ENCODE data around the gene DMRTC2. TPM values are rescaled to one million over a fixed set of nuclear protein-coding genes. Genes with fewer than 3 reads are reported as not detected.

DMRTC2 gene
- total and polyA plus RNA-seq, 5 donors from 2014 or later, result not detected

- Mint-ChIP-seq H3K4me3 (peak overlapping the region in 3 of 4 donors; percentile 62 to 83 (median 62)), H3K4me1 (peaks cover 4 to 75% (median 30%) of the 10 kb centered on the region in 4 donors), H3K27me3 (peaks cover 4% of the 10 kb centered on the region), H3K36me3 (peaks cover 15% of the 10 kb centered on the region), H3K9me3 (peaks cover 0 to 2% (median 0%) of the 10 kb centered on the region in 7 donors), H3K27ac (peak overlapping the region; percentile 88 to 99 (median 95))
- Histone ChIP-seq H3K4me1 (ENCODE audit: control insufficient read depth, insufficient read depth, low read length, poor library complexity, severe bottlenecking) (peaks cover 73% of the 10 kb centered on the region), H3K27ac (ENCODE audit: insufficient read depth, low read length, poor library complexity, severe bottlenecking) (peak overlapping the region; percentile 57), H3K4me3 (ENCODE audit: low read depth, low read length) (no peak overlapping the region), H3K27me3 (ENCODE audit: control insufficient read depth, insufficient read depth, low read length) (no peaks in the 10 kb centered on the region), H3K36me3 (ENCODE audit: control insufficient read depth, insufficient read depth, low read length) (no peaks in the 10 kb centered on the region), H3K9me3 (ENCODE audit: control insufficient read depth in 2 of 2, low read length in 2 of 2) (no peaks in the 10 kb centered on the region)
- ATAC-seq (ENCODE audit: low read depth in 2 of 2), result no peak
- no peak for DNase-seq
Observed at GRCh38 chr19:41880329-41880708, 35.5 kb downstream of the DMRTC2 start.

- Mint-ChIP-seq H3K27ac (peak within 1 kb of the TSS; percentile 99 to 100 (median 100)), H3K4me3 (peak within 1 kb of the TSS; percentile 99 to 100 (median 100)), H3K36me3 (peaks cover 34% of the 10 kb centered on the region), H3K4me1 (peaks cover 0 to 65% (median 26%) of the 10 kb centered on the region in 4 donors), H3K9me3 (peaks cover 0 to 2% (median 0%) of the 10 kb centered on the region in 7 donors), H3K27me3 (no peaks in the 10 kb centered on the region)
- peak; percentile 59 to 77 (median 66) for DNase-seq
- peaks cover 4% of the 10 kb centered on the region for H3K36me3 ChIP-seq (ENCODE audit: control insufficient read depth, insufficient read depth, low read length)
- peaks cover 71% of the 10 kb centered on the region for H3K4me1 ChIP-seq (ENCODE audit: control insufficient read depth, insufficient read depth, low read length, poor library complexity, severe bottlenecking)
- H3K27ac ChIP-seq (ENCODE audit: insufficient read depth, low read length, poor library complexity, severe bottlenecking), result peak within 1 kb of the TSS; percentile 90
- no peaks in the 10 kb centered on the region for H3K9me3 ChIP-seq (ENCODE audit: control insufficient read depth in 2 of 2, low read length in 2 of 2)
- no peaks in the 10 kb centered on the region for H3K27me3 ChIP-seq (ENCODE audit: control insufficient read depth, insufficient read depth, low read length)
- peak in 1 of 2 donors; percentile 2 for ATAC-seq (ENCODE audit: low read depth in 2 of 2)
- peak within 1 kb of the TSS; percentile 99 for H3K4me3 ChIP-seq (ENCODE audit: low read depth, low read length)
Observed at GRCh38 chr19:41882568-41883462, 38.0 kb downstream of the DMRTC2 start, which contains the start of gene ARHGEF1. Gene ARHGEF1 (plus strand): TSS chr19:41883184. CDS start chr19:41888083, 4,899 bp downstream.

GRCh38 chr19:41883463-41883820, 38.6 kb downstream of the DMRTC2 start:
- Histone ChIP-seq H3K4me3 (ENCODE audit: low read depth, low read length) (peak overlapping the region; percentile 99), H3K36me3 (ENCODE audit: control insufficient read depth, insufficient read depth, low read length) (peaks cover 4% of the 10 kb centered on the region), H3K27ac (ENCODE audit: insufficient read depth, low read length, poor library complexity, severe bottlenecking) (peak overlapping the region; percentile 90), H3K9me3 (ENCODE audit: control insufficient read depth in 2 of 2, low read length in 2 of 2) (no peaks in the 10 kb centered on the region), H3K4me1 (ENCODE audit: control insufficient read depth, insufficient read depth, low read length, poor library complexity, severe bottlenecking) (peaks cover 71% of the 10 kb centered on the region), H3K27me3 (ENCODE audit: control insufficient read depth, insufficient read depth, low read length) (no peaks in the 10 kb centered on the region)
- ATAC-seq (ENCODE audit: low read depth in 2 of 2) (no peak), DNase-seq (no peak)
- H3K36me3 Mint-ChIP-seq, result peaks cover 40% of the 10 kb centered on the region
- H3K27me3 Mint-ChIP-seq, result no peaks in the 10 kb centered on the region
- peaks cover 0 to 2% (median 0%) of the 10 kb centered on the region in 7 donors for H3K9me3 Mint-ChIP-seq
- H3K27ac Mint-ChIP-seq, result peak overlapping the region; percentile 97 to 100 (median 97)
- peak overlapping the region; percentile 99 to 100 (median 100) for H3K4me3 Mint-ChIP-seq
- peaks cover 0 to 63% (median 28%) of the 10 kb centered on the region in 4 donors for H3K4me1 Mint-ChIP-seq

- peak; percentile 74 to 78 for ATAC-seq (ENCODE audit: low read depth in 2 of 2)
Observed at GRCh38 chr19:41883821-41884733, 39.2 kb downstream of the DMRTC2 start.

GRCh38 chr19:41886761-41887710, 42.2 kb downstream of the DMRTC2 start:
- Mint-ChIP-seq H3K27me3 (no peaks in the 10 kb centered on the region), H3K36me3 (peaks cover 54% of the 10 kb centered on the region), H3K27ac (peak overlapping the region; percentile 97 to 100 (median 99)), H3K9me3 (peaks cover 0 to 2% (median 0%) of the 10 kb centered on the region in 7 donors), H3K4me1 (peaks cover 5 to 64% (median 42%) of the 10 kb centered on the region in 4 donors), H3K4me3 (peak overlapping the region; percentile 99 to 100 (median 100))
- Histone ChIP-seq H3K36me3 (ENCODE audit: control insufficient read depth, insufficient read depth, low read length) (peaks cover 31% of the 10 kb centered on the region), H3K9me3 (ENCODE audit: control insufficient read depth in 2 of 2, low read length in 2 of 2) (no peaks in the 10 kb centered on the region), H3K27ac (ENCODE audit: insufficient read depth, low read length, poor library complexity, severe bottlenecking) (peak overlapping the region; percentile 90), H3K4me1 (ENCODE audit: control insufficient read depth, insufficient read depth, low read length, poor library complexity, severe bottlenecking) (peaks cover 76% of the 10 kb centered on the region), H3K4me3 (ENCODE audit: low read depth, low read length) (peak overlapping the region; percentile 99), H3K27me3 (ENCODE audit: control insufficient read depth, insufficient read depth, low read length) (no peaks in the 10 kb centered on the region)
- ATAC-seq (ENCODE audit: low read depth in 2 of 2) (peak; percentile 37 to 47), DNase-seq (peak; percentile 59 to 93 (median 85))

More at GRCh38 chr19:41883821-41884733, 39.2 kb downstream of the DMRTC2 start:
- Histone ChIP-seq H3K9me3 (ENCODE audit: control insufficient read depth in 2 of 2, low read length in 2 of 2) (no peaks in the 10 kb centered on the region), H3K36me3 (ENCODE audit: control insufficient read depth, insufficient read depth, low read length) (peaks cover 10% of the 10 kb centered on the region), H3K4me3 (ENCODE audit: low read depth, low read length) (peak overlapping the region; percentile 99), H3K27ac (ENCODE audit: insufficient read depth, low read length, poor library complexity, severe bottlenecking) (peak overlapping the region; percentile 90), H3K4me1 (ENCODE audit: control insufficient read depth, insufficient read depth, low read length, poor library complexity, severe bottlenecking) (peaks cover 71% of the 10 kb centered on the region), H3K27me3 (ENCODE audit: control insufficient read depth, insufficient read depth, low read length) (no peaks in the 10 kb centered on the region)
- H3K27me3 Mint-ChIP-seq, result no peaks in the 10 kb centered on the region
- H3K4me1 Mint-ChIP-seq, result peaks cover 0 to 63% (median 31%) of the 10 kb centered on the region in 4 donors
- DNase-seq, result peak; percentile 79 to 95 (median 86)
- H3K36me3 Mint-ChIP-seq, result peaks cover 44% of the 10 kb centered on the region
- peak overlapping the region; percentile 99 to 100 (median 100) for H3K4me3 Mint-ChIP-seq
- H3K9me3 Mint-ChIP-seq, result peaks cover 0 to 2% (median 0%) of the 10 kb centered on the region in 7 donors
- H3K27ac Mint-ChIP-seq, result peak overlapping the region; percentile 97 to 100 (median 97)

GRCh38 chr19:41887711-41888382, 43.0 kb downstream of the DMRTC2 start:
- H3K27ac Mint-ChIP-seq, result peak overlapping the region; percentile 97 to 100 (median 99)
- Histone ChIP-seq H3K27me3 (ENCODE audit: control insufficient read depth, insufficient read depth, low read length) (no peaks in the 10 kb centered on the region), H3K4me3 (ENCODE audit: low read depth, low read length) (peak overlapping the region; percentile 99), H3K36me3 (ENCODE audit: control insufficient read depth, insufficient read depth, low read length) (peaks cover 39% of the 10 kb centered on the region), H3K9me3 (ENCODE audit: control insufficient read depth in 2 of 2, low read length in 2 of 2) (no peaks in the 10 kb centered on the region), H3K27ac (ENCODE audit: insufficient read depth, low read length, poor library complexity, severe bottlenecking) (peak overlapping the region; percentile 90), H3K4me1 (ENCODE audit: control insufficient read depth, insufficient read depth, low read length, poor library complexity, severe bottlenecking) (peaks cover 78% of the 10 kb centered on the region)
- no peaks in the 10 kb centered on the region for H3K9me3 Mint-ChIP-seq
- peaks cover 5 to 59% (median 36%) of the 10 kb centered on the region in 4 donors for H3K4me1 Mint-ChIP-seq
- DNase-seq (peak; percentile 67 to 89 (median 79)), ATAC-seq (ENCODE audit: low read depth in 2 of 2) (peak; percentile 60 to 68)
- H3K27me3 Mint-ChIP-seq, result no peaks in the 10 kb centered on the region
- H3K36me3 Mint-ChIP-seq, result peaks cover 50% of the 10 kb centered on the region
- peak overlapping the region; percentile 99 to 100 (median 100) for H3K4me3 Mint-ChIP-seq
